Measurements from ENCODE around the gene KLK12. TPM values are rescaled to one million over a fixed set of nuclear protein-coding genes. Genes with fewer than 3 reads are reported as not detected.

KLK12 gene
- polyA plus RNA-seq, 1 donor (not counting 4 experiments of a cell fraction or from before 2014, with no cell fraction given): not detected

DNA sequence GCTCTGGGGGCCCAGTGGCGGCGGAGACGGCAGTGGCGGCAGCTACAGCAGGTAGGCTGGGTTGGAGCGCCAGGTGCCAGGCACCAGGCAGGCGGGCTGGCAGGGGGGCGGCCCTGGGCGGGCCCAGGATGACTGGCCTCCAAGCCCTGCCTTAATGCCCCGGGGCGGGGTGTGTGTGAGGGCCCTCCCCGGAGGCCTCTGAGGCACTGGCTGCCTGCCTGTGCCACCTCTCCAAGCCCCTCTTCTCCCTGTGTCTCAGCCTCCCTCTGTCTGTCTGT is 8.3 kb downstream of the KLK12 start, which contains the start of gene KLK11:
KLK11 (minus strand) TSS at position 63 of the 278 bp plus-strand sequence. CDS start 985 bp downstream, outside the sequence.
- peaks cover 18% of the 10 kb centered on the region for H3K4me1 ChIP-seq (ENCODE audit: control insufficient read depth, extremely low read depth, insufficient read depth, low read length)
- no peaks in the 10 kb centered on the region for H3K79me2 ChIP-seq (ENCODE audit: control insufficient read depth, insufficient read depth, low read length)
- peaks cover 11% of the 10 kb centered on the region for H3K27me3 ChIP-seq (ENCODE audit: control insufficient read depth, extremely low read depth, insufficient read depth, low read length)
- peak within 1 kb of the TSS in 1 of 3 experiments; percentile 44 for H3K4me3 ChIP-seq (ENCODE audit: control insufficient read depth in 2 of 3, extremely low read depth in 1 of 3, insufficient read depth in 2 of 3, low read depth in 1 of 3, low read length in 3 of 3)
- H3K9me1 ChIP-seq (ENCODE audit: control insufficient read depth, extremely low read depth, insufficient read depth, low read length): no peaks in the 10 kb centered on the region
- H3K9ac ChIP-seq (ENCODE audit: control insufficient read depth, extremely low read depth, insufficient read depth, low read length): no peak within 1 kb of the TSS
- no peak for DNase-seq (ENCODE audit: low read depth, low spot score)
- no peaks in the 10 kb centered on the region for H4K20me1 ChIP-seq (ENCODE audit: control insufficient read depth, extremely low read depth, insufficient read depth, low read length)
- peak within 1 kb of the TSS; percentile 33 for H3K4me2 ChIP-seq (ENCODE audit: control insufficient read depth, extremely low read depth, insufficient read depth, low read depth, low read length)
- H3K27ac ChIP-seq (ENCODE audit: control insufficient read depth, insufficient read depth, low read length): no peak within 1 kb of the TSS
- H3K9me3 ChIP-seq (ENCODE audit: control insufficient read depth, low read depth, low read length): no peaks in the 10 kb centered on the region
- H2AFZ ChIP-seq (ENCODE audit: control insufficient read depth, low read length): peak within 1 kb of the TSS; percentile 41
- TF ChIP-seq, protein P1, sequence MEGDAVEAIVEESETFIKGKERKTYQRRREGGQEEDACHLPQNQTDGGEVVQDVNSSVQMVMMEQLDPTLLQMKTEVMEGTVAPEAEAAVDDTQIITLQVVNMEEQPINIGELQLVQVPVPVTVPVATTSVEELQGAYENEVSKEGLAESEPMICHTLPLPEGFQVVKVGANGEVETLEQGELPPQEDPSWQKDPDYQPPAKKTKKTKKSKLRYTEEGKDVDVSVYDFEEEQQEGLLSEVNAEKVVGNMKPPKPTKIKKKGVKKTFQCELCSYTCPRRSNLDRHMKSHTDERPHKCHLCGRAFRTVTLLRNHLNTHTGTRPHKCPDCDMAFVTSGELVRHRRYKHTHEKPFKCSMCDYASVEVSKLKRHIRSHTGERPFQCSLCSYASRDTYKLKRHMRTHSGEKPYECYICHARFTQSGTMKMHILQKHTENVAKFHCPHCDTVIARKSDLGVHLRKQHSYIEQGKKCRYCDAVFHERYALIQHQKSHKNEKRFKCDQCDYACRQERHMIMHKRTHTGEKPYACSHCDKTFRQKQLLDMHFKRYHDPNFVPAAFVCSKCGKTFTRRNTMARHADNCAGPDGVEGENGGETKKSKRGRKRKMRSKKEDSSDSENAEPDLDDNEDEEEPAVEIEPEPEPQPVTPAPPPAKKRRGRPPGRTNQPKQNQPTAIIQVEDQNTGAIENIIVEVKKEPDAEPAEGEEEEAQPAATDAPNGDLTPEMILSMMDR (optimal IDR thresholded peaks at IDR 0.05 in 1 of 3, IDR thresholded peaks at IDR 0.05 in 1 of 3, conservative IDR thresholded peaks at IDR 0.05 in 1 of 3; ENCODE audit: extremely low read depth in 1 of 3, insufficient read depth in 2 of 3, low read length in 3 of 3): no peak
- no peak for FAIRE-seq
- H3K36me3 ChIP-seq (ENCODE audit: control insufficient read depth in 2 of 2, extremely low read depth in 1 of 2, insufficient read depth in 2 of 2, low read length in 2 of 2): peaks cover 0 to 5% of the 10 kb centered on the region in 2 experiments
- dilution Hi-C loops (cut with MboI; ENCODE audit: extremely low pct_ligation_motif_present, low sequenced_read_pairs): no loop called here

DNA sequence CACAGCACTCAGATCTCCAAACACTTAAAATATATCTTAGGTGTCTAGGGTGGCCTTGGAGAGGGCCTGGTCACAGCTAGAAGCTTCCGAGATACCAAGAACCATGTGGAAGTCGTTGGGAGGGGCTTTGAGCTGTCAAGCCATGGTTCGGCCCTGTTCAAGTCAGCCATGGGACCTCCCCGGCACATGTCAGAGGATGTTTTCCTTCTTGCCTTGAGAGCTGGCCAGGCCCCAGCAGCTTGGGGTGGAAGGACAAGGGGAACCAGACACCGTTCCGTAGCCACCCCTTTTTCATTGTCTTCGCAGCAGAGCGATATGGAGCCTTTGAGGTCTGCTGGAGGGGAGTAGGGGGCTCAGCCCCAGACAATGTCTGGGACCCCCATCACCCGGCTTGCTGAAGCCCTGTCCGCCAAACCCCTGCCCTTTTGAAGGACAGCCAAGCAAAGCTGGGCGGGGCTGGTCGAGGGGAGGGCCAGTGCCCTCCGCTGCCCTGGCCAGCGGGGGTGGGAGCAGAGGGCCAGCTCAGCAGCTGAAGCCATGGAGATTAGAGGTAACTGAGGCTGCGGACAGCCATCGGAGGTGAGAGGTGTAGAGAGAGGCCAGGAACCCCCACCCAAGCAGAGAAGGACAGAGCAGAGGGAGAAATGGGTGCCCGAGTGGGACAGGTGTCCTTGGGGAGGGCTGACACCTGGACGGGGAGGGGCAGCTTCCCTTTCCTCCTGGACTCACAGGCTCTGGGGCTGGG is 8.8 kb downstream of the KLK12 start:
- no peak overlapping the region for H3K27ac ChIP-seq (ENCODE audit: control insufficient read depth, insufficient read depth, low read length)
- H3K4me1 ChIP-seq (ENCODE audit: control insufficient read depth, extremely low read depth, insufficient read depth, low read length): peaks cover 18% of the 10 kb centered on the region
- H3K4me2 ChIP-seq (ENCODE audit: control insufficient read depth, extremely low read depth, insufficient read depth, low read depth, low read length): peak overlapping the region; percentile 33
- H3K9me1 ChIP-seq (ENCODE audit: control insufficient read depth, extremely low read depth, insufficient read depth, low read length): no peaks in the 10 kb centered on the region
- H2AFZ ChIP-seq (ENCODE audit: control insufficient read depth, low read length): no peak overlapping the region
- peak overlapping the region in 1 of 3 experiments; percentile 44 for H3K4me3 ChIP-seq (ENCODE audit: control insufficient read depth in 2 of 3, extremely low read depth in 1 of 3, insufficient read depth in 2 of 3, low read depth in 1 of 3, low read length in 3 of 3)
- H3K79me2 ChIP-seq (ENCODE audit: control insufficient read depth, insufficient read depth, low read length): no peaks in the 10 kb centered on the region
- no peak for TF ChIP-seq EZH2 (IDR thresholded peaks at IDR 0.05; ENCODE audit: low read length)
- TF ChIP-seq, protein P1 (optimal IDR thresholded peaks at IDR 0.05 in 1 of 3, IDR thresholded peaks at IDR 0.05 in 1 of 3, conservative IDR thresholded peaks at IDR 0.05 in 1 of 3; ENCODE audit: extremely low read depth in 1 of 3, insufficient read depth in 2 of 3, low read length in 3 of 3): no peak
- H3K9ac ChIP-seq (ENCODE audit: control insufficient read depth, extremely low read depth, insufficient read depth, low read length): no peak overlapping the region
- H3K27me3 ChIP-seq (ENCODE audit: control insufficient read depth, extremely low read depth, insufficient read depth, low read length): peaks cover 11% of the 10 kb centered on the region
- no peaks in the 10 kb centered on the region for H3K9me3 ChIP-seq (ENCODE audit: control insufficient read depth, low read depth, low read length)
- DNase-seq (ENCODE audit: low read depth, low spot score) (no peak), FAIRE-seq (no peak)
- dilution Hi-C loops (cut with MboI; ENCODE audit: extremely low pct_ligation_motif_present, low sequenced_read_pairs): no loop called here
- H4K20me1 ChIP-seq (ENCODE audit: control insufficient read depth, extremely low read depth, insufficient read depth, low read length): no peaks in the 10 kb centered on the region
- peaks cover 0 to 5% of the 10 kb centered on the region in 2 experiments for H3K36me3 ChIP-seq (ENCODE audit: control insufficient read depth in 2 of 2, extremely low read depth in 1 of 2, insufficient read depth in 2 of 2, low read length in 2 of 2)
